Stimulated activated CD4-positive, alpha-beta T cell treated with anti-CD3 and anti-CD28 coated beads, Interleukin-12 subunit alpha, Interleukin-12 subunit beta, amount 100 ng/mL, for 48 hours (primary cell): ENCODE results near the gene PPP1R14B.

Source experiments
- DNase-seq, 3 donors: peaks; one replicate each; pipeline ENCODE4 v3.0.0-alpha.2; 2020; ENCODE audit warnings: low read depth in 2 of 3, low spot score in 1 of 3

PPP1R14B gene

GRCh38 chr11:64261556-64262080 is 14.9 kb upstream of the PPP1R14B start:
- no peak for DNase-seq

- DNase-seq = no peak
These were observed 13.5 kb upstream of the PPP1R14B start for GRCh38 chr11:64260147-64260708.

- no peak for DNase-seq
These were observed 12.9 kb upstream of the PPP1R14B start for GRCh38 chr11:64259533-64260067.

GRCh38 chr11:64258946-64259532 is 12.3 kb upstream of the PPP1R14B start:
- no peak for DNase-seq

GRCh38 chr11:64258356-64258755 is 11.6 kb upstream of the PPP1R14B start:
- no peak for DNase-seq

GRCh38 chr11:64256300-64256699 is 9.6 kb upstream of the PPP1R14B start:
- no peak for DNase-seq

- DNase-seq = no peak
These were observed 8.7 kb upstream of the PPP1R14B start for GRCh38 chr11:64255135-64256128.

- DNase-seq = no peak
These were observed 7.6 kb upstream of the PPP1R14B start for GRCh38 chr11:64254326-64254725.

- no peak for DNase-seq
These were observed 6.7 kb upstream of the PPP1R14B start for GRCh38 chr11:64253481-64253880.

- no peak for DNase-seq
These were observed 6.3 kb upstream of the PPP1R14B start for GRCh38 chr11:64253043-64253442.

GRCh38 chr11:64252003-64252872 is 5.5 kb upstream of the PPP1R14B start:
- no peak for DNase-seq

GRCh38 chr11:64251753-64252002 is 4.9 kb upstream of the PPP1R14B start:
- no peak for DNase-seq

GRCh38 chr11:64251016-64251752 is 4.4 kb upstream of the PPP1R14B start, which contains the start of gene PLCB3:
Gene PLCB3 (plus strand): TSS chr11:64251530. CDS start chr11:64251650, 120 bp downstream.
- DNase-seq = no peak

- no peak for DNase-seq
These were observed 3.8 kb upstream of the PPP1R14B start for GRCh38 chr11:64250415-64251015.

GRCh38 chr11:64249563-64250414 is 3.0 kb upstream of the PPP1R14B start:
- no peak for DNase-seq

GRCh38 chr11:64249038-64249437 is 2.3 kb upstream of the PPP1R14B start:
- DNase-seq = no peak

GRCh38 chr11:64248578-64248977 is 1.8 kb upstream of the PPP1R14B start:
- no peak for DNase-seq

- no peak for DNase-seq
These were observed 1.2 kb upstream of the PPP1R14B start for GRCh38 chr11:64247729-64248531.
